K562 (cell line): ENCODE results near the gene CLTA. TPM values are rescaled to one million over a fixed set of nuclear protein-coding genes. Genes with fewer than 3 reads are reported as not detected.

Source experiments
- ATAC-seq: fragments of 200-7000 bp; cut with Tn5 transposase; 3 replicates; pipeline ENCODE4 v1.9.1; 2020; ENCODE audit warnings: moderate library complexity
- BruUV-seq: library from RNA; stranded (reverse); fragments of 400-500 nt; replicated peaks from 2 replicates; lab custom pipeline; 2021; lab: Mats Ljungman, UMichigan
- CTCF ChIA-PET: fragments of 300-600 bp; formaldehyde crosslinking; extraction: SDS; loops from one replicate; lab custom pipeline; 2021; ENCODE audit warnings: low intra/inter-chr PET ratio; lab: Yijun Ruan, JAX
- POLR2A ChIA-PET: fragments of 300-600, 350-650 bp; sonication (Branson Sonifier 250); formaldehyde crosslinking; extraction: SDS; loops from one replicate; lab custom pipeline; 2021; ENCODE audit warnings: antibody characterized with exemption, inconsistent platforms; lab: Yijun Ruan, JAX
- DNase-seq, 4 experiments: peaks; one replicate each; pipeline versions ENCODE4 v3.0.0 to v3.0.0-alpha.2; 2011 to 2018; ENCODE audit warnings: low spot score in 3 of 4, mixed read lengths in 3 of 4; ENCODE audit errors: extremely low read depth in 1 of 4
- FAIRE-seq: peaks from 2 replicates; lab custom pipeline; 2011; peaks lifted over from hg19 to GRCh38; lab: Jason Lieb, UNC
- H2AFZ ChIP-seq: 2 replicates; pipeline ENCODE4 v1.6.0; 2011; ENCODE audit warnings: low read depth, low read length, control low read depth, inconsistent platforms
- H3K27ac ChIP-seq: fragments of 200-600 bp; 3 replicates; pipeline ENCODE4 v1.8.0; 2011; ENCODE audit warnings: low read depth, mild to moderate bottlenecking, control low read depth, inconsistent platforms, low read length, moderate library complexity, mixed read lengths; ENCODE audit errors: extremely low read depth
- H3K27me3 ChIP-seq, 2 experiments: fragments of 300-600 bp in 1 of 2; 2 replicates in 1 of 2; 3 replicates in 1 of 2; pipeline versions ENCODE4 v1.6.0 to v1.8.0; 2011; ENCODE audit warnings: inconsistent platforms in 2 of 2, low read length in 2 of 2, mild to moderate bottlenecking in 1 of 2, mixed read lengths in 1 of 2, moderate library complexity in 1 of 2; ENCODE audit not compliant: control insufficient read depth in 2 of 2, insufficient read depth in 2 of 2
- H3K36me3 ChIP-seq: fragments of 300-600 bp; 3 replicates; pipeline ENCODE4 v1.8.0; 2011; ENCODE audit warnings: mild to moderate bottlenecking, low read length, inconsistent platforms; ENCODE audit not compliant: control insufficient read depth, insufficient read depth
- H3K4me1 ChIP-seq, 2 experiments: fragments of 200-600 bp in 1 of 2; replicated peaks in 1 of 2; 2 replicates in 1 of 2; 3 replicates in 1 of 2; pipeline versions ENCODE4 v1.5.1 to v1.8.0; 2011; ENCODE audit warnings: inconsistent platforms in 2 of 2, low read length in 2 of 2, mild to moderate bottlenecking in 1 of 2, mixed read lengths in 1 of 2, moderate library complexity in 1 of 2; ENCODE audit not compliant: control insufficient read depth in 2 of 2, insufficient read depth in 2 of 2
- H3K4me2 ChIP-seq: 2 replicates; pipeline ENCODE4 v1.6.1; 2011; ENCODE audit warnings: low read length, control low read depth, inconsistent platforms, mixed read lengths; ENCODE audit not compliant: insufficient read depth
- H3K4me3 ChIP-seq: fragments of 200-600 bp; sonication (generic), shearing (Covaris generic); 2 replicates; pipeline ENCODE4 v1.5.1; 2016; ENCODE audit warnings: control low read depth, inconsistent platforms
- H3K79me2 ChIP-seq: fragments of 200-600 bp; 3 replicates; pipeline ENCODE4 v1.8.0; 2011; ENCODE audit warnings: low read length, inconsistent platforms; ENCODE audit not compliant: control insufficient read depth, insufficient read depth
- H3K9ac ChIP-seq, 2 experiments: 2 replicates each; pipeline versions ENCODE4 v1.6.0 to v1.6.1; 2011; ENCODE audit warnings: low read depth in 2 of 2, low read length in 2 of 2, control low read depth in 1 of 2, inconsistent platforms in 1 of 2, mild to moderate bottlenecking in 1 of 2, mixed read lengths in 1 of 2; ENCODE audit not compliant: insufficient read depth in 1 of 2
- H3K9me1 ChIP-seq: one replicate; pipeline ENCODE4 v1.6.0; 2011; ENCODE audit warnings: inconsistent platforms, mild to moderate bottlenecking, low read length, moderate library complexity; ENCODE audit not compliant: control insufficient read depth, insufficient read depth
- H3K9me3 ChIP-seq: replicated peaks from 2 replicates; pipeline ENCODE4 v1.5.1; 2011; ENCODE audit warnings: low read depth, low read length, inconsistent platforms; ENCODE audit not compliant: control insufficient read depth, insufficient read depth
- H4K20me1 ChIP-seq: replicated peaks from 2 replicates; pipeline ENCODE4 v1.6.1; 2011; ENCODE audit warnings: low read length, inconsistent platforms, mixed read lengths; ENCODE audit not compliant: control insufficient read depth, insufficient read depth
- TRIM28 ChIP-seq: fragments of 450-650 bp; IDR thresholded peaks from 2 replicates; pipeline ENCODE4 v1.6.1; 2017
- WGBS: fragments of 100-300 bp; shearing (Covaris generic); methylation state at CpG from one replicate; pipeline ENCODE4 v1.1.6; 2016; ENCODE audit warnings: low coverage, mixed read lengths; ENCODE audit not compliant: insufficient coverage; ENCODE audit errors: missing lambda C conversion rate; 5-methylcytosine and 5-hydroxymethylcytosine counted together
- in situ Hi-C: fragments of 300-500 bp; cut with MboI; formaldehyde crosslinking; loops from 4 replicates; pipeline ENCODE4 v1.15.0; 2018; ENCODE audit warnings: inconsistent platforms, mixed read lengths
- intact Hi-C: fragments of 100-400 bp; cut with micrococcal nuclease; formaldehyde crosslinking; loops from 2 replicates; pipeline ENCODE4 v1.14.2; 2022
- polyA plus RNA-seq, 8 experiments: library from polyadenylated mRNA; depleted of rRNA in 4 of 8; stranded (reverse) in 5 of 8; unstranded in 3 of 8; fragments of >200 nt; fragmentation: Nextera tagmentation in 2 of 8; fragmentation: Illumina TruSeq in 1 of 8; extraction: Ambion mirVana in 2 of 8; extraction: Trizol in 1 of 8; gene quantifications; 2 replicates each; pipeline versions ENCODE4 v1.2.1 to v1.2.3, GENCODE V29; 2011 to 2014; ENCODE audit warnings: inconsistent platforms in 1 of 8, missing spikeins in 1 of 8
- total RNA-seq, 7 experiments: library from RNA; depleted of rRNA in 6 of 7; stranded (reverse); fragments of >200 nt in 6 of 7; fragmentation: Illumina TruSeq in 2 of 7; extraction: Trizol in 2 of 7; gene quantifications; 2 replicates each; pipeline versions ENCODE4 v1.2.1 to v1.2.3, GENCODE V29; 2011 to 2021; ENCODE audit warnings: low replicate concordance in 1 of 7
- TF ChIP-seq, protein P1 (sequence below): fragments of 450-650 bp; IDR thresholded peaks from 2 replicates; pipeline ENCODE4 v1.6.1; 2016; ENCODE audit warnings: antibody characterized with exemption
- TF ChIP-seq, protein P2 (sequence below), 2 experiments: fragments of 200-800 bp in 1 of 2; sonication (Bioruptor generic) in 1 of 2; sonication (generic) in 1 of 2; formaldehyde crosslinking in 1 of 2; IDR thresholded peaks in 1 of 2; conservative IDR thresholded peaks in 1 of 2; 2 replicates each; pipeline versions ENCODE4 v1.5.0 to v1.6.1; 2016 to 2020; ENCODE audit warnings: missing compliant biosample characterization in 1 of 2, missing genetic modification characterization in 1 of 2, missing genetic modification reagents in 1 of 2
- TF ChIP-seq, protein P3 (sequence below): fragments of 250-450 bp; sonication (Bioruptor Pico); IDR thresholded peaks from 2 replicates; pipeline ENCODE4 v1.8.0; 2022; ENCODE audit warnings: moderate library complexity, mild to moderate bottlenecking, inconsistent platforms

Gene CLTA
- total and polyA plus RNA-seq, 9 of the 15 experiments (the other 6 are each of a cell fraction or from before 2014, with no cell fraction given), result 37.8 to 219 (median 144) TPM

DNA sequence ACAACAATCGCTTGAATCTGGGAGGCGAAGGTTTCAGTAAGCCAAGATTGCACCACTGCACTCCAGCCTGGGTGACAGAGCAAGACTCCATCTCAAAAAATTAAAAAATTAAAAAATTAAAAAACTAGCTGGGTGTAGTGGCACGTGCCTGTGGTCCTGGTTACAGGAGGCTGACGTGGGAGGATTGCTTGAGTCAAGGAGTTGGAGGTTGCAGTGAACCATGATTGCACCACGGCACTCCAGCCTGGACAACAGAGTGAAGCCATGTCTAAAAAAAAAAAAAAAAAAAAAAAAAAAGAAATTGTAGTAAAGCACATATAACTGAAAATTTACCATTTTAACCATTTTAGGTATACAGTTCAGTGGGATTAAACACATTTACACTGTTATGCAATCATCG lies 34.6 kb upstream of the CLTA start:
- intact Hi-C loops, result no loop called here
- H3K79me2 ChIP-seq, result no peaks in the 10 kb centered on the region
- in situ Hi-C loops, result no loop called here
- H3K4me2 ChIP-seq, result no peak overlapping the region
- no peak overlapping the region for H3K27ac ChIP-seq
- 93% methylated on average over 3 of the region's 6 CpGs for WGBS
- no peaks in the 10 kb centered on the region for H4K20me1 ChIP-seq
- H3K9ac ChIP-seq, result no peak overlapping the region
- H3K4me3 ChIP-seq, result no peak overlapping the region
- DNase-seq (no peak), FAIRE-seq (no peak), ATAC-seq (no peak)
- POLR2A ChIA-PET, result interaction anchor here (0.7 kb wide), 1 partner anchor 13 kb away, joined by 4 read pairs; no protein-coding TSS in a partner anchor
- H3K9me1 ChIP-seq, result no peaks in the 10 kb centered on the region
- TF ChIP-seq, protein P1, sequence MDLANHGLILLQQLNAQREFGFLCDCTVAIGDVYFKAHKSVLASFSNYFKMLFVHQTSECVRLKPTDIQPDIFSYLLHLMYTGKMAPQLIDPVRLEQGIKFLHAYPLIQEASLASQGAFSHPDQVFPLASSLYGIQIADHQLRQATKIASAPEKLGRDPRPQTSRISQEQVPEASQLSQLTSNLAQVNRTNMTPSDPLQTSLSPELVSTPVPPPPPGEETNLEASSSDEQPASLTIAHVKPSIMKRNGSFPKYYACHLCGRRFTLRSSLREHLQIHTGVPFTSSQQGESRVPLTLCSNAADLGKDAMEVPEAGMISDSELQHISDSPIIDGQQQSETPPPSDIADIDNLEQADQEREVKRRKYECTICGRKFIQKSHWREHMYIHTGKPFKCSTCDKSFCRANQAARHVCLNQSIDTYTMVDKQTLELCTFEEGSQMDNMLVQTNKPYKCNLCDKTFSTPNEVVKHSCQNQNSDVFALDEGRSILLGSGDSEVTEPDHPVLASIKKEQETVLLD, result no peak
- TF ChIP-seq, protein P2, sequence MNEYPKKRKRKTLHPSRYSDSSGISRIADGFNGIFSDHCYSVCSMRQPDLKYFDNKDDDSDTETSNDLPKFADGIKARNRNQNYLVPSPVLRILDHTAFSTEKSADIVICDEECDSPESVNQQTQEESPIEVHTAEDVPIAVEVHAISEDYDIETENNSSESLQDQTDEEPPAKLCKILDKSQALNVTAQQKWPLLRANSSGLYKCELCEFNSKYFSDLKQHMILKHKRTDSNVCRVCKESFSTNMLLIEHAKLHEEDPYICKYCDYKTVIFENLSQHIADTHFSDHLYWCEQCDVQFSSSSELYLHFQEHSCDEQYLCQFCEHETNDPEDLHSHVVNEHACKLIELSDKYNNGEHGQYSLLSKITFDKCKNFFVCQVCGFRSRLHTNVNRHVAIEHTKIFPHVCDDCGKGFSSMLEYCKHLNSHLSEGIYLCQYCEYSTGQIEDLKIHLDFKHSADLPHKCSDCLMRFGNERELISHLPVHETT (CRISPR knock-in tag; conservative IDR thresholded peaks at IDR 0.05 in 1 of 2, IDR thresholded peaks at IDR 0.05 in 1 of 2), result no peak
- TF ChIP-seq TRIM28, result no peak
- TF ChIP-seq, protein P3, sequence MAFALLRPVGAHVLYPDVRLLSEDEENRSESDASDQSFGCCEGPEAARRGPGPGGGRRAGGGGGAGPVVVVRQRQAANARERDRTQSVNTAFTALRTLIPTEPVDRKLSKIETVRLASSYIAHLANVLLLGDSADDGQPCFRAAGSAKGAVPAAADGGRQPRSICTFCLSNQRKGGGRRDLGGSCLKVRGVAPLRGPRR (CRISPR knock-in tag), result no peak
- H3K4me1 ChIP-seq, result peaks cover 0 to 3% of the 10 kb centered on the region in 2 experiments; a peak in 3 of 5 replicates
- H2AFZ ChIP-seq, result no peak overlapping the region
- H3K36me3 ChIP-seq, result no peaks in the 10 kb centered on the region
- no peaks in the 10 kb centered on the region for H3K27me3 ChIP-seq
- BruUV-seq, result no TSS peak
- 0 out of 2 replicates have a peak, but pooled peaks cover 1% of the 10 kb centered on the region for H3K9me3 ChIP-seq
- CTCF ChIA-PET, result no interaction called here
